Erythroblast (primary cell): ENCODE data around the gene AGRP.

ENCODE experiments used
- GATA1 ChIP-seq: IDR thresholded peaks from 2 replicates; pipeline ENCODE4 v1.6.1; 2011; ENCODE audit warnings: low read depth, mild to moderate bottlenecking, control low read depth, low read length, moderate library complexity
- POLR2A ChIP-seq: IDR thresholded peaks from 2 replicates; pipeline ENCODE4 v1.6.1; 2011; ENCODE audit warnings: mild to moderate bottlenecking, low read length

DNA sequence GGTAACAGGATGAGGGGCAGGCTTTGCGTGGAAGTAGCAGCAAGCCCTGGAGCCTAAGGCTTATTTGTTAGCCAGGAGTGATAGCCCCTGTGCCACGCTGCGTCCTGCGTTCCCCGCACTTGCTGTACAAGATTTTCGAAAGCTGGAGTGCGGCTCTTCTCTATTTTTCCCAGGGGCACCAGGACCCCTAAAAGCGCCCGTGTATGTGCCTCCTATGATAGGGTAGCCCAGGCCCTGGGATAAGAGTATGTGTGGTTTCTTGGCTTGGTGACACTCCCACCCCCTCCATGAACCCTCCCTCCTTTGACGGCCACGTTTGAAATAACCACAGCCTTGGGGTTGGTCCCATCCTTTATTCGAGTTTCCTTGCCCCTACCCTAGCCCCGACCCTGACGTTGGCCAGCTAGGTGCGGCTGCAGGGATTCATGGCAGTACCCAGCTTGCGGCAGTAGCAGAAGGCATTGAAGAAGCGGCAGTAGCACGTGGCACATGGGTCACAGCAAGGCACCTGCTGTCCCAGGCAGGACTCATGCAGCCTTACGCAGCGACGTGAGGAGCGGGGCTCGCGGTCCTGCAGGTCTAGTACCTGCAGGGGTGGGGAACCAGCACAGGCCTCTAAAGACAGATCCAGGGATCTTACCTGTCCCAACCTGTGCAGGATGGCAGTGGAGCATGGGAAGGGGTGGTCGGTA lies 968 bp downstream of the AGRP start:
- TF ChIP-seq POLR2A (no peak), GATA1 (no peak)
